HG02571 (cell line): ENCODE results near the gene BCL6.

Experiments
- ATAC-seq: cut with Tn5 transposase; IDR thresholded peaks from one replicate; pipeline ENCODE4 v1.9.1; 2021; ENCODE audit warnings: mild to moderate bottlenecking, moderate library complexity; ENCODE audit not compliant: unreplicated experiment

The BCL6 gene

GRCh38 chr3:187745201-187746058, at the start of gene BCL6:
Gene BCL6 (minus strand): TSS chr3:187745468. CDS start chr3:187733693, 11,775 bp downstream.
- peak; percentile 71 for ATAC-seq

- no peak for ATAC-seq
Measured at GRCh38 chr3:187794731-187795130, 49.5 kb upstream of the BCL6 start.

DNA sequence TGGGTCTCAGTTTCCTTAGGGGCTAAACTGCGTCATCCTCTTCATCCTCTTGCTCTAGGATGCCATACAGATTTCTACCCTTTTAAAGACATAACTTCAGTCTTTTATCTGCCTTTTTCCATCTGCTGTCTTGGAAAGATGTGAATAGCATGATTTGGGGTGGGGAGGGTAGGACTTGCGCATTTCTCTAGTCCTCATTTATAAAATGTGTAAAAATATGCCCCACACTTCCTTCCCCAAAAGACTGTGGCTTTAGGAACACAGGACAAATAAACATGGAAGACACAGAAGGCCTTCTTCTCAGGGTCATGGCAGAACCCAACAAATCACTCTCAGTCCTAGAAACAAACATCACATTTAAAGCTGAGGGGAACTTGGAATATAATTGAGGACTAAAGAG, 48.4 kb upstream of the BCL6 start:
- ATAC-seq: no peak

DNA sequence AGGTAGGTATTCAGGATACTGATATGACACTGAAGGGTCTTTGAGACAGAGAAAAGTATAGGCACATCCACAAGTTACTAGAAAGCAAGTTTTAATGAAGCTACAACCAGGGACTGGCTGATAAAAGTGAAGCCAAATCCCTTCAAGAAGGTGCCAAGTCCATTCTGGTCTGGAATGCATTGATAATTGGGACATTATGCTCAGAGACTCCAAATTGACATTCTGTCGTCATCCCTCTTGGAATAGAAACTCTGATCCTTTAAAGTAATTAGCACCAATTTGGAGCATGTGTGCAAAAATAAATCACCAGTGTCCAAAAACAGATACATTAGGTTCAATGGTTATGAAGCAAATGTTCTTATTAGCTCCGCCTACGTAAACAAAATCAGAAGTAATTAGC, 47.3 kb upstream of the BCL6 start:
- ATAC-seq: no peak

- no peak for ATAC-seq
Measured at GRCh38 chr3:187789872-187790271, 44.6 kb upstream of the BCL6 start.

DNA sequence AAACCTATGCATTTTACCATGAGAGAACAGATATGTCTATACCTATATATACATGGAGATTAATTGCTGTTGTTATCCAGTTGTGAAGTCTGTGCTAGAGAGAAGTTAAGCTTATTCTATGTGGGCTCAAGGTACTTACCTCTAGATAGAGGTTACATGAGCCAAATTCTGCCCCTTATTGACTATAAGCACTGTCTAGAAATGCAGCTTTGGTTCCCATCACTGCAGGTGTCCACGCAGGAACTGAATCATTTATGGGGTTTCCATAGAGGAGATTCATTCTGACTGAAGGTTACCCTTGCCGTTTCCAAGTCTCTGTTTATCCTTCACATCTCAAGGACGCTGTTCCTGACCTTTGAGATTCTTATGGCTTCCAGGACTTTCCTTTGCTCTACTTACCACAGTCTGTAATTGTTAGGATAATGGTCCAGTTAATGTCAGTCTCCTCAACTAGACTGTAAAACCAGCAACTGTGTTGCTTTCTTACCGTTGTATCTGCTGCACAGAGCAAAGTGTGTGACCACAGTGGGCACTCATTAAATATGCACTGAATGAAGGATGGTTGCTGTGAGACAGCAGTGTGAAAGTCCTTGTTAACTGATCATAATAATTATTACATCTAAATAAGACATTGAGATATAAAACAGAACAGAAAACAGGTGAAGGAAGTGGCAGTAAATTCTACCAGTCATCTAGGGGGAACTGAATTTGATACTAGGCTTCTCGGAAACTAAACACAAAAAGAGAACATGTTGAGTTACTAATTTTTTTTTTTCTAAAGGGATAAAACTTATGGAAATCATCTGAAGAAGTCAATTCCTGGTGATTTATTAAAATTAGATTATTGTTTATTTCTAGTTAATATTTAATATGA, 44.0 kb upstream of the BCL6 start:
- ATAC-seq: no peak

GRCh38 chr3:187783098-187783497, 37.8 kb upstream of the BCL6 start:
- no peak for ATAC-seq

GRCh38 chr3:187782006-187782405, 36.7 kb upstream of the BCL6 start:
- no peak for ATAC-seq

DNA sequence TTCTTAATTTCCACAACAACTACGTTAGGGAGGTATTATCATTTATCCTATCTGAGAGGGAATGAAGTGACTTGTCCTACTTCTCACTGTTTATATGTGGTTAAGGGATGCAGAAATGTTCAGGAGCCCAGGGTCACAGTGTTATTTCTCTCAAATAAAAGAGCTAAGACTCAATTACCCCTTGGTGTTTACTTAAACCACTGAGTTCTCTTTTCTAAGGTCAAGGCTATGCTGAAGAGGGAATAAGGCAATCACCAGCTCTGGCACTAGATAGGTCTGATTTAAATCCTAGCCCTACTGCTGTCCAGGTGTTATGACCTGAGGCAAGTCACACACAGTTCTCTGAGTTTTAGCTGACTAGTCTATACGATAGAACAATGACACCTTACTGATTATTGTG, 35.7 kb upstream of the BCL6 start:
- ATAC-seq: no peak

GRCh38 chr3:187778726-187779125, 33.5 kb upstream of the BCL6 start:
- ATAC-seq: no peak

DNA sequence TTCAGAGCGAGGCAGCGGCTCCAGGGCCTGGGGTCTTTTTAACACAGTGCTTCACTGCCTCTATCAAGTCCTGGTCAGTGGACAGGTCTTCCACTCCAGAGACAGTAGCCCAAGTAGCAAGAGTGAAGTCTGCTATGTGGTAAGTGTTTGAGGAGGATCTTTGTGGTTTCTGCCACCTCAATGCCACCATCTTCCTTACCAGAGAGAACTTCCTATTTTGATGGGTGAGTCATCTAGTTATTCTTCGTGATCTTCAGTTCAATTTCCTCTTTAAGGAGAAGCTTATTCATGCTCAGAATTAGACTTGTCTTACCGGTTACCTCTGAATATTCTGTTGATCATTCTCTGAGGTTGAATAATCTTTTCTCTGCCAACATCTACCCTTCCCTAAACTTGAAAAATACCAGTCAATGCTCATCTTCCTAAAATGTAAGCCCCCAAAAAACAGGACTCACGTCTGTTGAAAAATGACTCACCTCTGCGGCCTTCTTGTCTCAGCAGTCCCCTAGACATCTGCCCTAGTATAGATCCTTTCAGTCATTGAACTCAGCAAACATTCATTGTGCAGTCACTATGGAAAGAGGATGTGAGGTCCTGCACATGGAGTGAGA, 32.2 kb upstream of the BCL6 start:
- no peak for ATAC-seq

DNA sequence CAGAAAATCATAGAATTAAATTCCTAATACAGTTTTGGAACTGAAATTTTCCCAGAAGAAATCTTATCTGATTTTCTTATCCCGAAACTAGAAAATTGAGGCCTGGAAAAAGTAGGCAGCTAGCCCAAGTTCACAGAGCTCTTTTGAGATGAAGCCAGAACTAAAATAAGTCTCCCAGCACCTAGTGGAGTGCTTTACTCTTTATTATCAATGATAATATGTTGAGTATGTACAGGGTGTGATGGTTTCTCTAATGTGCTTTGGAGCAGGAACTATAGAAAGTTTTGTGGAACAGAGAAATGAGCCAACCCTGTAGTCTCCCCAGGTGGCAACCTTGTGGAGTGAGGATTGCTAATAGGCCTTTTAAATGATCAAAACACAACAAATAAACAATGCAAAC, 30.3 kb upstream of the BCL6 start:
- ATAC-seq: no peak

DNA sequence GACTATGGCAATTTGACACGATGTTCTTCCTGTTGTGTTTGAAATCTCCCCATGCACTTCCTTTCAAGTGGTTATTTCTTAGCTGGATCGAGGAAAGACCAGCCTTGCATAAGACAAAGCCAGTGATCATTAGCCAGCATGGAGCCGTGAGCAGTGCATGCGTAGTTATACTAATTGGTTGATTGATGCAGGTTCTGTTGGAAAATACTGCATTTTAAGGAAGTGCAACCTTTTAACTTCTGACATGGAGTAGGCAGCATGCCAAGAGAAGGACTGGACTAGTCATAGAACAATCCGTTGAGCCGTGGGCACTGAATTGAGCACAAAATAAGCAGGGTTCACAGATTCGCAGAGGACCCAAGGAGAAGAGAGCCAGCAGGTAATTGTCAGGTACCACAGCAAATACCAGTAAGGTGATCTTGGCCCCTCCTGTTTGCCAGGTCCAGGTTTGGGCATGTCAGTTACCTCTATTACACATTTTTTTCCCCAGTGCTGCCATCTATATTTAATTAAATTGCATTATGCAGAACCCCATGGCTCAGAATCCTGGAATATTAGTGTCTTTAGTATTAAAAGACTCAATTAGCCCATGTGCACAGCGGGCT, 29.0 kb upstream of the BCL6 start:
- no peak for ATAC-seq

DNA sequence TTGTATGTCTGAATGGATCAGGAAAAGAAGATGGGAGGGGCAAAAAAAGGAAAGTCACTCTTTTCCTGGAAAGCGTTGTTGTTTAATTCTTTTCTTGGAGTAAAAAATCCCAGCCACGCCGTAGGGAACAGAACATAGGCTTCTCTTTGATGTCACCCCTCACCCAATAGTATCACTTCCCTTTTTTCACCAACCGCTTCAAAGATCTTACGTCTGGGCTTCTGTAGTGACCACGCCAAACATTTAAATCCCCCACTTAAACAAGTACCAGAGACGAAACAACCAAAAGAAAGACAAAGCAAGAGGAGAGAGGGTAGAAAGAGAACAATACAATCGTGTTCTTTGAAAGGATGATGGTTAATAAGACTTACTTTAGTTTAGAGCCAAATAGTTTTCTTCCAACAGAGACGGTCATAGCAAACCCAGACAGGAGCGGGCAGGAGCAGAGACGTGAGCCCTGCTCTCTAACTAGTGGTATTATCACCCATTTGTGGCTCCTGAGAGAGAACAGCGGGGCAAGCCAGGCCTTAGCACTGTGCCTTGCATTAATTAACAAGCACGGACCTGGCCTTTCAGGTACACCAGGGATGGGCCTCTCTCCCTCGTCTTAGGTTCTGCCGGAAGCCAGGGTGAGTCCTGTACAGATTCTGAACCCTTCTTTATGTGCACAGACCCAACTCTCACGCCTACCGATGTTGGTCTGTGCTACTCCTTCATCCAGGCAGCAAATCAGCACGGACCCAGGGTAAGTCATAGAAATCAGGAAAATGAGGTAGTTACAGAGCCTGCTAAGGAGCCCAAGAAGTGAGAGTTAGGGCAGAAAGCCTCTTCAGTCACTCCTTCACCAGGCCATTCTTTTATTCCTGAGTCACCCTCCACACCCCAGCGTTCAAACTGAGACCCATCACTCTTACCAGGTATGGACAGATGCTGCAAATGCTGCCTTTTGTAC, 28.2 kb upstream of the BCL6 start:
- ATAC-seq: peak; percentile 73

DNA sequence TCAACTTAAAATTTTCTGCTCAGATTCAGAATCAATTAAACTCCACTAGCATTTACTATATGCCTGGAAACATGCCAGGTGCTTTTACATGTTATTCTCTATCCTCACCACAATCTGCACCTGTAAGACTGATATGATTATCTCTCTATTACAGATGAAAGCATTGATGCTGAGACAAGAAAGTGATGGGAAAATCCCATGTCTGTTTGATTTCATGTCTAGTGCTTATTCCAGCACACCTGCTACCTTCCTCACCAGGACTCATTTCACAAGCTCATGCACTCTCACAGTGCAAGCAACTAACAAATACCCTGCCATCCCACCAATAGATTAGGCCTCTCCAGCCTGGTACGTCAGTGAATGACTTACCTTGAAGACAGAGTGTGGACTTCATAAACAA, 25.0 kb upstream of the BCL6 start:
- peak; percentile 55 for ATAC-seq

DNA sequence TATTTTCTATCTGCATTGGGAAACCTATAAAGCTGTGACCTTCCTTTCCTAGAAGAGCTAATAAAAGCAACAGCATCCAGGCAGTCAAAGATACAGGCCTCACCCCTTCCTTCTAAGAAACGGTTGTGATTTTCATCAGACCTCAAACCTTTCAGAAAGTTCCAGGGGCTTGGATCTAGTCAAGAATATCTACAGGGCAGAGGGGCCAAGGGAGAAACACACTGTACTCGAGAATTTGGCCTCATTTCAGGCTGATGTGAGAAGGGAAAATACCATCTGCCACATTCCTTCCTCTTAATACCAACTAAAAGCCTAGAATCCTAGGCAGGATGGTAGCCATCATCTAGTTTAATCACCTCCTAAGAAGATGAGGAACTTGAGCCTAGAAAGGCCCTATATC, 24.5 kb upstream of the BCL6 start:
- peak; percentile 7 for ATAC-seq

GRCh38 chr3:187767266-187768012, 22.2 kb upstream of the BCL6 start:
- ATAC-seq: no peak

- no peak for ATAC-seq
Measured at GRCh38 chr3:187765342-187765741, 20.1 kb upstream of the BCL6 start.
